GM12801 (cell line): ENCODE data around the gene APOBR.

Experiments used
- TF ChIP-seq, protein P1 (sequence below): IDR thresholded peaks from one replicate; pipeline ENCODE4 v1.5.1; 2011; ENCODE audit warnings: control low read depth; ENCODE audit not compliant: insufficient read length; ENCODE audit errors: extremely low read depth

APOBR gene

DNA sequence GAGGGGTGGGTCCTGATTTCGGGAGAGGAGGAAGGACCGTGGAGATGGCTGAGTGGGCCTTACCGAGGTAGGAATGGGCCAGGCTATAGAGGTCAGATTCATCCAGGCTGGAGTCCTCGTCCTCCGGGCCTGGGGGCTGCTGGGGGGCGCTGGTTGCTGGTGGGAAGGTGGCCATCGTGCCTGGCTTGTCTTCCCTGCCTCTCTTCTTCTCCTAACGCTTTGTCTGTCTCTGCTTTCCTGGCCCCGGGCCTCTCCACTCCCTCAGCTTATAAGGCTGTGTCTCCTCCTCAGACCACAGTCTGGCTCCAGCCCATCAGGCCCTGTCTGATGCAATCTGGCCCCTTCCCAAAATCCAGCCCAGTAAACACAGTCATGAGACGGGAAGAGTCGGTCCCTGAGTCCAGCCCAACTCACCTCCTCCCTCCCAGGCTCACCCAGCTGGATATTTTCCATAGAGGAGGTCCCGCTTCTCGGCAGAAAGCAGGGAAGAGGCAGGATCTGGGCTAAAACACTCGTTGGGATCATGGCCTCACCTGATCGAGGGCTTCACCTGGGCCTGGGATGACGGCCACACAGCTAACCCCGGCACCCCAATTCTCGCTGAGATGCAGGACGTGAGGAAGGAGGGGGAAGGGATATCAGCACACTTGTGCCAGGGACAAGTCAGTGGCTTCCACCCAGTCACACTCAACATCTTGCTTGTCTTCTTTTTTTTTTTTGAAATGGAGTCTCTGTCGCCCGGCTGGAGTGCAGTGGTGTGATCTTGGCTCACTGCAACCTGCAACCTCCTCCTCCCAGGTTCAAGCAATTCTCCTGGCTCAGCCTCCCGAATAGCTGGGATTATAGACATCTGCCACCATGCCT, 44.5 kb downstream of the APOBR start, which contains the start of gene NUPR1:
TSS of gene NUPR1 (minus strand) at position 242 of the 864 bp plus-strand sequence. CDS start at position 175, 67 bp downstream.
- TF ChIP-seq, protein P1, sequence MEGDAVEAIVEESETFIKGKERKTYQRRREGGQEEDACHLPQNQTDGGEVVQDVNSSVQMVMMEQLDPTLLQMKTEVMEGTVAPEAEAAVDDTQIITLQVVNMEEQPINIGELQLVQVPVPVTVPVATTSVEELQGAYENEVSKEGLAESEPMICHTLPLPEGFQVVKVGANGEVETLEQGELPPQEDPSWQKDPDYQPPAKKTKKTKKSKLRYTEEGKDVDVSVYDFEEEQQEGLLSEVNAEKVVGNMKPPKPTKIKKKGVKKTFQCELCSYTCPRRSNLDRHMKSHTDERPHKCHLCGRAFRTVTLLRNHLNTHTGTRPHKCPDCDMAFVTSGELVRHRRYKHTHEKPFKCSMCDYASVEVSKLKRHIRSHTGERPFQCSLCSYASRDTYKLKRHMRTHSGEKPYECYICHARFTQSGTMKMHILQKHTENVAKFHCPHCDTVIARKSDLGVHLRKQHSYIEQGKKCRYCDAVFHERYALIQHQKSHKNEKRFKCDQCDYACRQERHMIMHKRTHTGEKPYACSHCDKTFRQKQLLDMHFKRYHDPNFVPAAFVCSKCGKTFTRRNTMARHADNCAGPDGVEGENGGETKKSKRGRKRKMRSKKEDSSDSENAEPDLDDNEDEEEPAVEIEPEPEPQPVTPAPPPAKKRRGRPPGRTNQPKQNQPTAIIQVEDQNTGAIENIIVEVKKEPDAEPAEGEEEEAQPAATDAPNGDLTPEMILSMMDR, result no peak

DNA sequence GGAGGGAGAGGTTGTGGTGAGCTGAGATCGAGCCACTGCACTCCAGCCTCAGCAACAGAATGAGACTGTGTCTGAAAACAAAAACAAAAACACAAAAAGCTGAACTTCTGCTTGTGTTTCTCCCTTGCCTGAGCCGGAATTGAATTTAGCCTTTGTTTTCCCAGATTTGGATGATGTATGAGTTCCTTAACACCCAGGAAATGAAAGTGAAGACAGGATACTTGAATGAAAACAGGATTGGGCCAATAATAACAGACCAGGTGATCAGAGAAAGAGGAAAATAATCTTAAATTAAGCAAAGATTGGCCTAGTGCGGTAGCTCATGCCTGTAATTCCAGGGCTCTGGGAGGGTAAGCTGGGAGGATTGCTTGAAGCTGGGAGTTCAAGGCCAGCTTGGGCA, 45.9 kb downstream of the APOBR start:
- TF ChIP-seq, protein P1, result no peak

DNA sequence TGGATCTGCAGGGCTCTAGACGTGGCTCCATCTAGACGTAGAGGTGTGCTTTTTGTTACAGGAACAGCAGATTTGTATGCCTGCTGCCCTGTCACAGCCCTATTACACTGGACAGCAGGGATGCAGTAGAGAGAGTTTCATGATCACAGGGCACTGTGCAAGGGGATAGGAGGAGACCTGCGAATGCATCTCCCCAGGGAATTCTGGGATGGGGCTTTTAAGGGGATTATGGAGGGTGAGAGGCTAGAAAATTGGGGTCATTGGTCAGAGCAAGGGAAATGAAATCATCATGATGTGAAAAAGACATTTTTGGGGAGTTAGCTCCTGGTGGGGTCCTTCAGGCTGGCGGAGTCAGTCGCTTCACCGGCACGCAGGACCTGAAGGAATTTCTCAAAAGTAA, 48.2 kb downstream of the APOBR start:
- TF ChIP-seq, protein P1, result no peak

DNA sequence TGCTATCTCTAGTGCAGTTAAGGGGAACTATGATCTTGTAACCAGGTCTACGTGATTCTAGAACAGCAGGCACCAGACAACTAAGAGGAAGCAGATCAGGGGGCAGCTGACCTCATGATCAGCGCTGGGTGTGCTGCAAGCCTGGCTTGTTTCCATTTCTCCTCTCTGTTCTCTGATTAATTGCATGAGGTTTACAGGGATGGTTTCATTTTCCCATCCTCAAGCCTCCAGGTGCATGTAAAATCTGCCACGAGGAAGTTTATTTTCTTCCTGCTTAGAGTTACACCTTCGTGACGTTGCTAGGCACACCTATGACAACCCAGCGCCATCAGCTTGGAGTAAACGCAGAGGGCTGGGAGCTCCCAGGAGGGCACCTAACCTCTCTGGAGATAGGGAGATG, 48.6 kb downstream of the APOBR start:
- TF ChIP-seq, protein P1, result no peak

DNA sequence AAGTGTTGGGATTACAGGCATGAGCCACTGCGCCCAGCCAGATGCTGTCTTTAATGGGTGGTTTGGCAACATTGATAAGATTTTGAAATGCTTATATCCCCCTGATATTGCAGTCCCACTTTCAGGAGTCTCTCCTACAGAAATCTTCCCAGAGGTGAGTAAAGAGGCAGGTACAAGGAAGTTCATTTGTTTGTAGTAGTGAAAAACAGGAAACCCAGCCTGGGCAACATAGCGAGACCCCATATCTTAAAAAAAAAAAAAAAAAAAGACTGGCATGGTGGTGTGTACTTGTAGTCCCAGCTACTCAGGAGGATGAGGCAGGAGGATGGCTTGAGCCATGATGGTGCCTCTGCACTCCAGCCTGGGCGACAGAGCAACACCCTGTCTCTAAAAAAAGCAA, 50.6 kb downstream of the APOBR start:
- TF ChIP-seq, protein P1, result no peak

DNA sequence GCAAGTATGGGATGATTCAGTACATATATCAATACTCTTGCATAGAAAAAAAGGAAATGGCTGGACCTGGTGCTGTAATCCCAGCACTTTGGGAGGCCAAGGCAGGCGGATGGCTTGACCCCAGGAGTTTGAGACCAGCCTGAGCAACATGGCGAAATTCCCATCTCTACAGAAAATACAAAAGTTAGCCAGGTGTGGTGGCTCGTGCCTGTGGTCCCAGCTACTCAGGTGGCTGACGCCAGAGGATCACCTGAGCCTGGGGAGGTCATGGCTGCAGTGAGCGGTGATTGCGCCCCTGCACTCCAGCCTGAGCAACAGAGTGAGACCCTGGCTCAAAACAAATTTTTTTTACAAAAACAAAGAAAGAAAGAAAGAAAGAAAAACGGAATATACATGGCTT, 52.2 kb downstream of the APOBR start:
- TF ChIP-seq, protein P1, result no peak

DNA sequence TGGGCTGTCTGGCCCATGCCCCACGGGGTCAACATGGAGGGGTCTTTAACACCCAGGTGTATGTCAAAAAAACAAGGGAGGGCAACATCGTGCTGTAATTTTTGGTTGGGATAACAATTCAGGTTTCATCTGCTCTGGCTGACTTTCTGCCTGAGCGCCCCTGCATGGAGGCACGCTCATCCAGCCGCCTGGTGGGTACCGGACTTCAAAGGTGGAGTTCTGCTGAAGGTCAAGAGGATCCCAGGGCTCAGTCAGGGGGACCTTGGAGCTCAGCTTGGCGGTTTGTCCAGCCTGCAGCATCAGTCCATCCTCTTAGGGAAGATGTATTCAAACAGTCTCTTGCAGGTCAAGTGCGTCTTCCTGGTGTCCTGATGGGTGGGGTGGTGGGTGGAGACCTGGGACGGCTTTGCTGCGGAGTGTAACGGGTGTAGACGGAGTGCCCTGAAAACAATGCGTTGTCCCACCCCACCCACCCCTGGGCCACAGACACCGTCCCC, 53.9 kb downstream of the APOBR start:
- TF ChIP-seq, protein P1, result no peak
